SW480 (cell line): ENCODE results near the gene RECQL5.

Source experiments
- DNase-seq: peaks from one replicate; pipeline ENCODE4 v3.0.0-alpha.2; 2016; ENCODE audit warnings: low spot score

Gene RECQL5

DNA sequence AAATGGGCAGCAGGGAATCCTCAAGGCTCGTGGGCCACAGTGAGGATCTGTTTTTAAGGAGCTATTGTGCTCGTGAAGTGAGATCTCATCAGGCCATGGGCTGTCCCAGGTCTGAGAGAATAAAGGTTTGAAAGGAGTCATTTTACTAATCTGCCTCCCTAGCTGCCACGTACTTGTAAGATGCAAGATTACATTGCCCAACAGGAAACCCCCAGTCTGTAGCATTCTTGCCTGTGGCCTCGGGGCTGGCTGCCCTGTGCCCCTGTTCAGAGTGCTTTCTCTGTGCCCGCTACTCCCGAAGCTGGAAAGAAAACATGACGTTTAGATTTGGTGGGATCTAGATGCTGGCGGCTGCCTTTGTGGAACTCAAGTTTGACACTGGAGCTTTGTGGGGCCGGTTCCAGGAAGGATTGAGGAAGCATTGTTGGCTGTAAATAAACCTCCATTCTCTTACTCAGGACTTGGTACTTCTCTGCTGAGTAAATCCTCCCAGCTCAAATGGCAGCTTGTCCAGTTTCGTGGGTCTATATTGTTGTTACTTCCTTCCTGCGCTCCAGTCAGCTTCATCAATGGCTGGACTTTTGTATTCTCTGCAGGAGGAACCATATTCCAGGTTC is 21.4 kb upstream of the RECQL5 start:
- no peak for DNase-seq

DNA sequence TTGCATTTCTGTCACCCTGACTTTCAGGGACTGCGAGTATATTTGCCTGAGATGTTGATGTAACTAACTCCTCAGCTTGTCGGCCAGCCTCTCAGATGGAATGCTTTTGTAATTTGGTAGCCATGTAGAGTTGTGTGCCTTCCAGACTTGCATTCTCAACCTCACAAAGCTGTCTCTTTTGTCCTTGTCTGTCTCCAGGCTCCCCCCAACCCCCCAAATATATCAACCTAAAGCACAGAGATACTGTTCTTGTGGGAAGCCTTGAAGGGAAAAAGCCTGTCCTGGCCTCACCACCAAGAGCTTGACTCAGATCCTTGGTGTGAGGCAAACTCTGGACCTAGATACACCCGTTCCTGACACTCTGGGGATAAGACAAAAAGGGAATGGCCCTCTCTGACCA is 18.5 kb upstream of the RECQL5 start:
- peak; percentile 60 for DNase-seq

DNA sequence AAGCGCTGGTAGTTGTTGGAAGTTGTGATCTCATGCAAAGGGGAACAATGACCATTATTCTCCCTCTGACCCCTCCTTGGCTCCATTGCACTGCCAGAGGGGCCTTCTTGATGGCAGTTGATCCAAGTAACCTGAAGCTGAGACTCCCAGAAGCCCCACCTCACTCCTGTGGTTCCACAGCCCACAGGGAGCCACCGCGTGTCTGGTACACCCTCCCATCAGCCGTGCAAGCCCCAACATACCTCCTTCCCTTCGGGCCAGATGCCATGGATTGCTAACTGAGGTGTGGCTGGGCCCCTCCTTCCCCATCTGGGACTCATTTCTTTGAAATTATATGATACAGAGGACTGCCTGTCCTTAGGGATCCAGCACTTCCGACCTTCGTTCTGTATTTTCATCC is 18.0 kb upstream of the RECQL5 start:
- peak; percentile 99 for DNase-seq

- DNase-seq, result peak; percentile 86
Observed at GRCh38 chr17:75684249-75684648, 17.3 kb upstream of the RECQL5 start.

DNA sequence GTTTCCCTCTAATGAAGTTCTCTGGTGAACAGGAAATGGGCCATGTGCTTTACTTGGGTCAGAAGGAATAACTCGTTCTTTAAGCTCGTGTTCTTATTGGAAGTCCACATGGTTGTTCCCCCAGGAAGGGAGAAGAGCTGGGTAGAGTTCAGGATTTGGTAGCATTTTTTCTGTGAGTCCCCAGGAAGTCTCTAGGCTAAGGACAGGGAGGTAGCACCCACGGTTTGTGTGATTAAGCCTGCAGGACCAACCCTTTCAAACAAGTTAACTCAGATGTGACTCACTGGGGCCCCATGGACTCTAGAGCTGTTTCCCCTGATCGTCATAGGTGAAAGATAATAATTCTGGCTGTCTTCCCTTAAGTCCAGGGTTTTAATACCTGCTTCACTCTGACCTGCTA is 16.6 kb upstream of the RECQL5 start:
- peak; percentile 92 for DNase-seq

DNA sequence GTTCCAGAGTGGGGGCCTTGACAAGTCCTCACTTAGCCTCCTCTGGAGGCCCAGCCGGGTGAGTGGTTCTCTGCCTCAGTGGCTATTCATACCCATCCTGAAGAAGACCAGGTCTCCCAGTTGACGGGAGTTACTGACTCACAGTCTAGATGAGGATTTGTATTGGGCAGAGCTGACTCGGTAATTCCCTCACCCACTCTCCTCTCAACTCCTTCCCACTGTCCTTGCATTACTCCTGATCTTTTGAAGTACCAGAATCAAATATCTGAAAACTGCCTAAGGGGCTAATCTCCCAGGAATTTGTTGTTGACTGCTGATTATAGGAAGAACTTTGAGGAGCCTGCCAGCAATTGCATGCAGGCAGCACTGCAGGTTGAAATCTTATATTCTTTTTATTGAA is 14.3 kb upstream of the RECQL5 start:
- no peak for DNase-seq

DNA sequence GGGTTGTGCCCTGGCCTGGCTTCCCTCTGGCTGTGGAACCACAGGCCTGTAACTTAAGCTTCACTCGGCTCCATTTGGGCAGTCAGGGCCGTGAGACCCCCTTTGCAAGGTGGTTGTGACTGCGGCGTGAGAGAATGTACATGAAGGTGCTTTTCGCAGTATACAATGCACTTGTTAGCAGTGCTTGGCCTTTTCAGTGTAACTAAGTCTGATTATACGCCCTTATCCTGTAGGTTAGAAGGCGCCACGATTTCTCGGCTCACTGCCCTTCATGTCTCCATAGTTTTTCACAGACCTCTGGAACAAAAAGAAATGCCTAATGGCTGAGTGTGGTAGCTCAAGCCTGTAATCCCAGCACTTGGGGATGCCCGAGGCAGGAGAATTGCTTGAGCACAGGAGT is 13.5 kb upstream of the RECQL5 start:
- no peak for DNase-seq

GRCh38 chr17:75679706-75680211 is 12.8 kb upstream of the RECQL5 start:
- peak; percentile 84 for DNase-seq

GRCh38 chr17:75676461-75676860 is 9.5 kb upstream of the RECQL5 start:
- DNase-seq, result no peak

GRCh38 chr17:75673487-75673886 is 6.5 kb upstream of the RECQL5 start:
- DNase-seq, result no peak

DNA sequence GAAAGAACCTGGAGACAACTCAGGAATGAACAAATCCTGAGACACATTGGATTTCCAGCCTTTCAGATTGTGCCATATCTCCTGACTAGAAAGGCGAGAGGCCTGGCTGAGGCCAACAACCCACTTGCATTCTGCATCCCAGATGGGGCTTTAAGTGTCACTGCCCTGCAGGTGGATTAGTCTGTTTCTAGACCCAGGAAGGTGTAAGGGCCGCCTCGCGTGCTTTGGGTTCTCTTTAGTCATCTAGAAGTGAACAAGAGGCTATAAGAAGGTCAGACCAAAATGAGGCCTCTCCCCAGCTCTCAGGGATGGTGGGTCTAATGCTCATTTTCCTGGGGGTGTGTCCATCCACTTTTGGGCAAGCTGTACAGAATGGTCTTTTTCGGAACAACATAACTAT is 5.1 kb upstream of the RECQL5 start:
- DNase-seq, result no peak

DNA sequence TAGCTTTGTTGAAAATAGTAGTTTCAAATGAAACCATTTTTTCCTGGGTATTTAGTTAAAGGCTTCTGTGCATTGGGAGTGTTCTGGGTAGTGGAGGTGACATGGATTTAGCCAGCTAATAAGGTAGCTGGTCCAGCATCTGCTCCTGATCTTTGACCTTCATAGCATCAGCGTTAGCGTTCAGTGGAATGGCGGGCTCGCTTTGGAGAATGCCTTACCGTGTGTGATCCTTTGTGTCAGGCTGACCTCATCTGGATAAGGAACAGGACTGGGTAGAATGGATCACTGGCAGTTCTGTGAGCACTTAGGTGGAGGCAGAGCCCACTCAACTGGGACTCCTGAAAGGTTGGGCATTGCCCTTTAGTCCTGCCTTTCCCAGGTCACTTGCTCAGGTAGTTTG is 3.9 kb upstream of the RECQL5 start:
- no peak for DNase-seq

GRCh38 chr17:75668489-75668888 is 1.5 kb upstream of the RECQL5 start:
- DNase-seq, result no peak

GRCh38 chr17:75667825-75668224 is 871 bp upstream of the RECQL5 start:
- no peak for DNase-seq

DNA sequence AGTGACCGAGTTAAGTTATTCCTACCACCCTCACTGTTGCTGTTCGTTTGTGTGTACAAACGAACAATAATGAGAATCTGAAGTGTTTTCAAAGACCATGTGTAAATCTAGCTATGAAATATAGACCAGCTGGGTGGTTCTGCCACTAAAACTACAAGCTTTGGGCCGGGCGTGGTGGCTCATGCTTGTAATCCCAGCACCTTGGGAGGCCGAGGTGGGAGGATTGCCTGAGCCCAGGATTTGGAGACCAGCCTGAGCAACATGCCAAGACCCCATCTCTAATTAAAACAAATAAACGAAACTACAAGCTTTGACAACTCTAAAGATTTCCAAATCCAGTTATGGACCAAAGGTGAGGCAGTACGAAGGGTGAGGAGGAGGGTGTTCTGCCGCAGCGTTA is 973 bp downstream of the RECQL5 start:
- DNase-seq, result no peak

DNA sequence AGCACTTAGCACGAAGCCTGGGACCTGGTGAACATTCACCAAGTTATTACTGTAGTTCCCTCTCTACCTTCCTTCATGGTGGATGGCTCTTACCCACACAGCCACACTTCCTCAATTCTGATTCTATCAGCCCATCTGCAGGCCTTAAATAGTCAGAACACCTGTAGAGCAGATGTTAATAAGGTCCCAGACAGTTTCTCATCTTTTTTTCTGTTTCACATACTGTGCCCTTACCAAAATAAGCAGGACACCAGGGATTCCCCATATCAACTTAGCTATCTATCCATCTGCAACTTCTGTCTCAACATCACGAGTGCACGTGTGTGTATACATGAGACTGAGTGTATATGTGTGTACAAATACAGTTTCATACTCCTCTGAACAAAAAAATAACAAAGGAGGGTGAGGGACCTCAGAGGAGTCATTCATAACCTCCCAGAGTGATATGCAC is 2.8 kb downstream of the RECQL5 start:
- DNase-seq, result no peak

- no peak for DNase-seq
Observed at GRCh38 chr17:75662511-75662910, 4.4 kb downstream of the RECQL5 start.

- DNase-seq, result no peak
Observed at GRCh38 chr17:75661531-75661930, 5.4 kb downstream of the RECQL5 start.

GRCh38 chr17:75658237-75658636 is 8.7 kb downstream of the RECQL5 start:
- no peak for DNase-seq

DNA sequence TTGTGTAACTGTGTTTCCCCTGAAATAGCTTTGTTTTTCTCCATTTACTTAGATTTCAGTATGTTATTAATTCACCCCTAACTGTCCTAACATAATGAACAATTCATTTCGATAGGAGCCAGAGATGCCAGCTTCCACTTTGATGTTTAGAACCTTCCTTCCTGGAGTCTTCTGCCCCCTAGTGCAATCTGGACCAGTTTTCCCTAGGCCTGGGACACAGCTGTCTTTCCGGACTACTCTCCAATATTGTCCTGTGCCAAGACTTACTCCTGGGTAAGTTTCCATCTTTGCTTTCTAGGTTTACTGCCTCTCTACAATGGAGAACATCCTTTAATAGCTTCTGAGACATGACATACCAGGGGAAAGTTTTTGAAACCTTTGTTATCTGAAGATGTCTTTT is 12.8 kb downstream of the RECQL5 start:
- DNase-seq, result peak; percentile 34

- no peak for DNase-seq
Observed at GRCh38 chr17:75652934-75653549, 13.9 kb downstream of the RECQL5 start.

DNA sequence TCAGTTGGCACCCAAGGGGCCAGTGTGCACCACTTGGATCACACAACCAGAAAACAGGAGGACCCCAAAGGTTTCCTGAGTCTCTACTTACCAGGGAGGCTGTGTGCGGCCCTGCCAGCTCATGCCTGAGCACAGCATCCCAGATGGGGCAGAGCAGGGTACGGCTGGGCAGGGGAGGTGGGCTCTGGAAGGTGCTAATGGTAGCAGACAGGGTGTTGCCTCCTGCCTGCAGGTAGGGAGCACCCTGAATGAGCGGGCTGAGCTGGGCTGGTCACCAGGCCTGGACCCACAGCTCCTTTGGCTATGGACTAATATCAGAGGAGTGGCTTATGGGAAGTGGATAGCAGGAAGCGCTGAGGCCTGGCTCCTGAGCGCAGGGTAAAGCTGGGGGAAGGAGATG is 14.6 kb downstream of the RECQL5 start:
- no peak for DNase-seq

- no peak for DNase-seq
Observed at GRCh38 chr17:75650874-75651273, 16.1 kb downstream of the RECQL5 start.

DNA sequence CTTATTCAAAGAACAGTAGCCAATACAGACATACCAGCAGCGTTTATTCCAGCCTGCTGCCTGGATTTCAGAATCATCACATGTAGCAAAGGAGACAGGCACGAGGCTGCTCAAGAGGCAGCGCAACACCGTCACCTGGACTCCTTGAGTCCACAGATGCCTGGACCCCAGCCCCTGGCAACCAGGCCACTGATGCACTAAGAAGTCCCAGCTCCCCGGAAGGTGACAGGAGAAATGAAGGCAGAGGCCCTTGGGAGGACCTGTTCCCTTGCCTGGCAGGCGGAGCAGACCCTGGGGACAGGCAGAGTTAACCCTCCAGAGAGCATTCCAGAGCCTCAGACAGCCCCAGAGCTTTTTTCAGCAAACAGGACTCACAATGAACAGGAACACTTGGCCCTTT is 17.3 kb downstream of the RECQL5 start:
- no peak for DNase-seq
